RPMI8226 (cell line): ENCODE results near the gene IL17C.
A peak's percentile ranks its signal among the peaks of the same experiment; 100 is the strongest.

Experiments used
- DNase-seq: peaks from one replicate; pipeline ENCODE4 v3.0.0-alpha.2; 2015

IL17C gene

GRCh38 chr16:88646345-88647034 is 8.1 kb downstream of the IL17C start:
- DNase-seq = no peak

GRCh38 chr16:88647178-88648070 is 9.1 kb downstream of the IL17C start:
- DNase-seq = no peak

- peak; percentile 86 for DNase-seq
Measured at GRCh38 chr16:88649195-88649923, 11.0 kb downstream of the IL17C start.

- peak; percentile 48 for DNase-seq
Measured at GRCh38 chr16:88649924-88650748, 11.8 kb downstream of the IL17C start.

GRCh38 chr16:88650749-88651275 is 12.4 kb downstream of the IL17C start, which contains the start of gene CYBA:
TSS of gene CYBA (minus strand) at chr16:88651053. CDS start at chr16:88651013, 40 bp downstream.
- peak; percentile 88 for DNase-seq

GRCh38 chr16:88651276-88651988 is 13.1 kb downstream of the IL17C start:
- DNase-seq = peak; percentile 84

GRCh38 chr16:88651989-88652761 is 13.8 kb downstream of the IL17C start:
- DNase-seq = no peak

- no peak for DNase-seq
Measured at GRCh38 chr16:88652762-88653063, 14.3 kb downstream of the IL17C start.

GRCh38 chr16:88653101-88653500 is 14.7 kb downstream of the IL17C start:
- no peak for DNase-seq

GRCh38 chr16:88653596-88654362 is 15.4 kb downstream of the IL17C start:
- DNase-seq = no peak

- DNase-seq = no peak
Measured at GRCh38 chr16:88654363-88655052, 16.1 kb downstream of the IL17C start.

GRCh38 chr16:88655053-88655732 is 16.8 kb downstream of the IL17C start:
- no peak for DNase-seq

GRCh38 chr16:88655733-88656281 is 17.4 kb downstream of the IL17C start:
- no peak for DNase-seq

GRCh38 chr16:88656291-88656980 is 18.1 kb downstream of the IL17C start:
- no peak for DNase-seq

GRCh38 chr16:88657371-88657770 is 19.0 kb downstream of the IL17C start:
- no peak for DNase-seq

GRCh38 chr16:88658714-88659113 is 20.3 kb downstream of the IL17C start:
- no peak for DNase-seq

GRCh38 chr16:88659160-88659559 is 20.8 kb downstream of the IL17C start:
- DNase-seq = no peak

- no peak for DNase-seq
Measured at GRCh38 chr16:88661468-88661867, 23.1 kb downstream of the IL17C start.
